Measurements from ENCODE around the gene SLC22A4. TPM values are rescaled to one million over a fixed set of nuclear protein-coding genes. Genes with fewer than 3 reads are reported as not detected.

The SLC22A4 gene
- polyA plus RNA-seq, 1 donor from 2014 or later, result 2.0 TPM

DNA sequence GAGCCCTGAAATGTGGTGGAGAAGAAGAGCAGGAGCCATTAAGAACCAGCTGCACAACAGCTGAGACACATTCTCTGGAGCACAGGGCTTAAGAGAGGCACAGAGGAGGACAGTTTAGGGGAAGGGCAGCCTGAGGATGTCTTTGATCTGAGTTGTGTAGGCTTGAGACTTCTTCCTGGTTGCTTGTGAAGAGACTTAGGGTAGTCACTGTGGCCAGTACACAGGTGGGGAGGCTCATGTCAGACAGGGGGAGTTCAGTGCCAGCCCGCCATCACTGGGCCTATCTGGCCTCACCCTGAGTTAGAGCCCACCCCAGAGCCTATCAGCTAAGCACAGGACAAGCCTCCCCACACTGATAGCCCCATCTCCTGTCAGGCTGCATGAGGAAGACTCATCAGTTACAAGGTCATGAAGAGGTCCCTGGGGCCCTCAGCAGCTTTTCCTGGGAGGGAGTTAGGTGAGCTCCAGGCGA lies 19.8 kb downstream of the SLC22A4 start:
- no peak overlapping the region for H2AFZ ChIP-seq (ENCODE audit: low read depth, low read length)
- H3K9me2 ChIP-seq (ENCODE audit: insufficient read depth, low read length), result no peaks in the 10 kb centered on the region
- no peak overlapping the region for H3K4me2 ChIP-seq (ENCODE audit: low read length)
- H3K4me3 ChIP-seq (ENCODE audit: low read length), result no peak overlapping the region
- no peaks in the 10 kb centered on the region for H3K79me2 ChIP-seq (replicated peaks; ENCODE audit: insufficient read depth, low read length)
- no peak overlapping the region for H3K9ac ChIP-seq (ENCODE audit: low read length)
- no peaks in the 10 kb centered on the region for H3K36me3 ChIP-seq (ENCODE audit: insufficient read depth, low read length)
- H3K27me3 ChIP-seq (ENCODE audit: insufficient read depth, low read depth, low read length), result no peaks in the 10 kb centered on the region
- H3K9me3 ChIP-seq (ENCODE audit: low read length), result no peaks in the 10 kb centered on the region
- TF ChIP-seq POLR2AphosphoS5 (IDR thresholded peaks at IDR 0.05) (no peak), CTCF (IDR thresholded peaks at IDR 0.05; ENCODE audit: poor library complexity, severe bottlenecking) (no peak), EZH2 (IDR thresholded peaks at IDR 0.05; ENCODE audit: borderline replicate concordance, insufficient read depth, low read length, poor library complexity, severe bottlenecking) (no peak), TAF1 (IDR thresholded peaks at IDR 0.05; ENCODE audit: low read depth) (no peak), RAD21 (conservative IDR thresholded peaks at IDR 0.05) (no peak)
- no peak overlapping the region for H3K27ac ChIP-seq (ENCODE audit: low read length)
- no peaks in the 10 kb centered on the region for H4K20me1 ChIP-seq (ENCODE audit: insufficient read depth)
- H3F3A ChIP-seq (ENCODE audit: insufficient read depth, low read length, poor library complexity, severe bottlenecking), result no peaks in the 10 kb centered on the region

DNA sequence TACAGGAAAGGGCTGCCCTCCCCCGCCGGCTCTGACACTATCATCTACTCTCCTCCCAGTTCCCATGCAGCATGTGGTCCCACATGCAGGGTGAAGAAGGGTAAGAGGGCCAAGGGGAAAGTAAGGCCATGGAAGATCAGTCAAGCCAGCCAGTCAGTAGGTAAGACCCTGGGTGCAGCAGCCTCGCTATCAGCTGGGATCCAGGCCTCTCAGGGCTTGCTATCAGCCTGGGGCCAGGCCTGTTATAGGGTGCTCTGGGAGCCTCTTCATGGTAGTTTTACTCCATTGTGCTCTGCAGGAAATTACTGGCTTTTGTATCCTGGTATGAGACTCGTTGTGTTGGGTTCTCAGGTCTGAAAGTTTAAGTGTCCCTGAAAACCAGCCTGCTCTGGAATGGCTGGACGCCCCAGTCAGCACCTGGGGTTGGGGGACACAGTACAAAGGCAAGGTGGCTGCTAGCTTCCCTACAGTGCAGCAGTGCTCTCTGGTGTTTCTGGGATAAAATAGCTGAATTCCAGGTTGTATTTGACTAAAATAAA lies 21.4 kb downstream of the SLC22A4 start:
- H3K36me3 ChIP-seq (ENCODE audit: insufficient read depth, low read length), result no peaks in the 10 kb centered on the region
- H3K79me2 ChIP-seq (replicated peaks; ENCODE audit: insufficient read depth, low read length), result no peaks in the 10 kb centered on the region
- no peak overlapping the region for H3K27ac ChIP-seq (ENCODE audit: low read length)
- no peaks in the 10 kb centered on the region for H4K20me1 ChIP-seq (ENCODE audit: insufficient read depth)
- H3K9me3 ChIP-seq (ENCODE audit: low read length), result no peaks in the 10 kb centered on the region
- no peaks in the 10 kb centered on the region for H3F3A ChIP-seq (ENCODE audit: insufficient read depth, low read length, poor library complexity, severe bottlenecking)
- no peak overlapping the region for H3K4me2 ChIP-seq (ENCODE audit: low read length)
- no peak overlapping the region for H3K4me3 ChIP-seq (ENCODE audit: low read length)
- H3K27me3 ChIP-seq (ENCODE audit: insufficient read depth, low read depth, low read length), result no peaks in the 10 kb centered on the region
- no peaks in the 10 kb centered on the region for H3K9me2 ChIP-seq (ENCODE audit: insufficient read depth, low read length)
- TF ChIP-seq POLR2AphosphoS5 (IDR thresholded peaks at IDR 0.05) (no peak), SMC3 (conservative IDR thresholded peaks at IDR 0.05; ENCODE audit: poor library complexity) (no peak), EP300 (conservative IDR thresholded peaks at IDR 0.05; ENCODE audit: poor library complexity, severe bottlenecking) (no peak), REST (IDR thresholded peaks at IDR 0.05; ENCODE audit: borderline replicate concordance) (no peak), EZH2 (IDR thresholded peaks at IDR 0.05; ENCODE audit: borderline replicate concordance, insufficient read depth, low read length, poor library complexity, severe bottlenecking) (no peak), MXI1 (conservative IDR thresholded peaks at IDR 0.05; ENCODE audit: poor library complexity, severe bottlenecking) (no peak), RAD21 (conservative IDR thresholded peaks at IDR 0.05) (no peak), TAF1 (IDR thresholded peaks at IDR 0.05; ENCODE audit: low read depth) (no peak), CTCF (IDR thresholded peaks at IDR 0.05; ENCODE audit: poor library complexity, severe bottlenecking) (no peak)
- no peak overlapping the region for H3K9ac ChIP-seq (ENCODE audit: low read length)
- no peak overlapping the region for H2AFZ ChIP-seq (ENCODE audit: low read depth, low read length)
